ENCODE results near the gene PARP14. TPM values are rescaled to one million over a fixed set of nuclear protein-coding genes. Genes with fewer than 3 reads are reported as not detected.

PARP14 gene
- total RNA-seq, 1 experiment from 2014 or later: 15.5 TPM

DNA sequence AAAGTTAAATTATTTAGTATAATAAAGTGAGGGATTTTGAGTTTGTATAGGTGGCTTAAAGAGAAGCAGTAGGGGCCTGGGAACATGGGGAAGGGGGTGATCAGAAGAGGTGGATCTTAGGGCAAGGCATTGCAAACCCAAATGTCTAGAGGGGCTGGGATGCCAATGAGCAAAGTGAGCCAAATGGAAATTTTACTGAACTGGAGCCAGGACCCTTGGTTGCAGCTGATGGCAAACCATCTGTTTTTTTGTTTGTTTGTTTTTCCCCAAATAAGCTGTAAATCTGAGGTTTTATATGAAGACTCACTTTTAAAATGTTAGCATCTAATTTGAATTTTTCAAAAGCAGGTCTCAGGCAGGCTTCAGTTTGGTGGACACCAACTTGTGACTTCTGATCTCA, 14.8 kb upstream of the PARP14 start:
- Mint-ChIP-seq H3K36me3 (ENCODE audit: insufficient read depth, unreplicated experiment) (no peaks in the 10 kb centered on the region), H3K27me3 (ENCODE audit: insufficient read depth, unreplicated experiment) (no peaks in the 10 kb centered on the region), H3K9me3 (ENCODE audit: unreplicated experiment) (no peaks in the 10 kb centered on the region), H3K4me3 (ENCODE audit: unreplicated experiment) (no peak overlapping the region), H3K4me1 (ENCODE audit: insufficient read depth, unreplicated experiment) (peaks cover 10% of the 10 kb centered on the region), H3K27ac (ENCODE audit: low read depth, unreplicated experiment) (no peak overlapping the region)
- intact Hi-C loops (cut with micrococcal nuclease): no loop called here
- ChIA-PET CTCF (interaction anchor here (0.7 to 2.6 kb wide), 3 partner anchors 13 to 947 kb away, joined by 3 to 8 read pairs (median 3); no protein-coding TSS in a partner anchor), POLR2A (no interaction called here)
- no TSS peak for BruUV-seq (replicated peaks)
- TF ChIP-seq, protein P1, sequence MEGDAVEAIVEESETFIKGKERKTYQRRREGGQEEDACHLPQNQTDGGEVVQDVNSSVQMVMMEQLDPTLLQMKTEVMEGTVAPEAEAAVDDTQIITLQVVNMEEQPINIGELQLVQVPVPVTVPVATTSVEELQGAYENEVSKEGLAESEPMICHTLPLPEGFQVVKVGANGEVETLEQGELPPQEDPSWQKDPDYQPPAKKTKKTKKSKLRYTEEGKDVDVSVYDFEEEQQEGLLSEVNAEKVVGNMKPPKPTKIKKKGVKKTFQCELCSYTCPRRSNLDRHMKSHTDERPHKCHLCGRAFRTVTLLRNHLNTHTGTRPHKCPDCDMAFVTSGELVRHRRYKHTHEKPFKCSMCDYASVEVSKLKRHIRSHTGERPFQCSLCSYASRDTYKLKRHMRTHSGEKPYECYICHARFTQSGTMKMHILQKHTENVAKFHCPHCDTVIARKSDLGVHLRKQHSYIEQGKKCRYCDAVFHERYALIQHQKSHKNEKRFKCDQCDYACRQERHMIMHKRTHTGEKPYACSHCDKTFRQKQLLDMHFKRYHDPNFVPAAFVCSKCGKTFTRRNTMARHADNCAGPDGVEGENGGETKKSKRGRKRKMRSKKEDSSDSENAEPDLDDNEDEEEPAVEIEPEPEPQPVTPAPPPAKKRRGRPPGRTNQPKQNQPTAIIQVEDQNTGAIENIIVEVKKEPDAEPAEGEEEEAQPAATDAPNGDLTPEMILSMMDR (IDR thresholded peaks at IDR 0.05; ENCODE audit: unreplicated experiment): no peak
- DNase-seq (ENCODE audit: unreplicated experiment): no peak

GRCh38 chr3:122668930-122669730, 11.5 kb upstream of the PARP14 start:
- Mint-ChIP-seq H3K27ac (ENCODE audit: low read depth, unreplicated experiment) (no peak overlapping the region), H3K4me3 (ENCODE audit: unreplicated experiment) (no peak overlapping the region), H3K4me1 (ENCODE audit: insufficient read depth, unreplicated experiment) (no peaks in the 10 kb centered on the region), H3K36me3 (ENCODE audit: insufficient read depth, unreplicated experiment) (no peaks in the 10 kb centered on the region), H3K9me3 (ENCODE audit: unreplicated experiment) (no peaks in the 10 kb centered on the region), H3K27me3 (ENCODE audit: insufficient read depth, unreplicated experiment) (no peaks in the 10 kb centered on the region)
- no peak for DNase-seq (ENCODE audit: unreplicated experiment)
- ChIA-PET CTCF (interaction anchor here (0.9 to 1.8 kb wide), 3 partner anchors 9 to 10 kb away, joined by 3 to 6 read pairs (median 3); no protein-coding TSS in a partner anchor), POLR2A (no interaction called here)
- TF ChIP-seq, protein P1 (IDR thresholded peaks at IDR 0.05; ENCODE audit: unreplicated experiment): no peak
- intact Hi-C loops (cut with micrococcal nuclease): no loop called here
- no TSS peak for BruUV-seq (replicated peaks)

DNA sequence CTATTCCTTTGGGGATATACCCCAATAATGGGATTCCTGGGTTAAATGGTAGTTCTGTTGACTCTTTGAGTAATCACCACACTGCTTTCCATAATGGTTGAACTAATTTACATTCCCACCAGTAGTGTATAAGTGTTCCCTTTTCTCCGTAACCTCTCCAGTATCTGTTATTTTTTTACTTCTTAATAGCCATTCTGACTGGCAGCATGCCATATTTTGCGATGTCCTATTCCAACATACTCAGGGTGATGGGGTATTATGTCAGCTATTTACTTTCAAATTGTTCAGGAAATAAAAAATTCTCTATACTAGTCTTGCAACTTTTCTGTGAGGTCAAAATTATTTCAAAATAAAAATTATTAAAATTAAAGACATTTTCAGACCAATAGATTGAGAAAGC, 9.1 kb upstream of the PARP14 start:
- no peaks in the 10 kb centered on the region for H3K9me3 Mint-ChIP-seq (ENCODE audit: unreplicated experiment)
- no peaks in the 10 kb centered on the region for H3K27me3 Mint-ChIP-seq (ENCODE audit: insufficient read depth, unreplicated experiment)
- BruUV-seq (replicated peaks): no TSS peak
- intact Hi-C loops (cut with micrococcal nuclease): no loop called here
- peaks cover 4% of the 10 kb centered on the region for H3K36me3 Mint-ChIP-seq (ENCODE audit: insufficient read depth, unreplicated experiment)
- POLR2A ChIA-PET: interaction anchor here (1.4 kb wide), 1 partner anchor 188 kb away, joined by 4 read pairs; no protein-coding TSS in a partner anchor
- H3K27ac Mint-ChIP-seq (ENCODE audit: low read depth, unreplicated experiment): no peak overlapping the region
- TF ChIP-seq, protein P1 (IDR thresholded peaks at IDR 0.05; ENCODE audit: unreplicated experiment): no peak
- CTCF ChIA-PET: interaction anchor here (0.7 kb wide), 1 partner anchor 113 kb away, joined by 3 read pairs; no protein-coding TSS in a partner anchor
- H3K4me3 Mint-ChIP-seq (ENCODE audit: unreplicated experiment): no peak overlapping the region
- no peaks in the 10 kb centered on the region for H3K4me1 Mint-ChIP-seq (ENCODE audit: insufficient read depth, unreplicated experiment)
- DNase-seq (ENCODE audit: unreplicated experiment): no peak

DNA sequence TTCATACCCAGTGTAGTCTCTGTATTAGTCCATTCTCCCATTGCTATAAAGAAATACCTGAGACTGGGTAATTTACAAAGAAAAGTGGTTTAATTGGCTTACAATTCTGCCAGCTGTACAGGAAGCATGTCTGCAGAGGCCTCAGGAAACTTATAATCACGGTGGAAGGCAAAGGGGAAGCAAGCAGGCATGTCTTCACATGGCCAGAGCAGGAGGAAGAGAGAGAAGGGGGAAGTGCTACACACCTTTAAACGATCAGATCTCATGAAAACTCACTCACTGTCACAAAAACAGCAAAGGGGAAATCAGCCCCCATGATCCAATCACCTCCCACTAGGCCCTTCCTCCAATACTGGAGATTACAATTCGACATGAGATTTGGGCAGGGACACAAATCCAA, 6.3 kb upstream of the PARP14 start:
- ChIA-PET POLR2A (interaction anchor here (1.7 kb wide), 1 partner anchor 14 kb away, joined by 4 read pairs; no protein-coding TSS in a partner anchor), CTCF (interaction anchor here (0.9 kb wide), 1 partner anchor 10 kb away, joined by 3 read pairs; no protein-coding TSS in a partner anchor)
- H3K9me3 Mint-ChIP-seq (ENCODE audit: unreplicated experiment): no peaks in the 10 kb centered on the region
- no TSS peak for BruUV-seq (replicated peaks)
- H3K4me1 Mint-ChIP-seq (ENCODE audit: insufficient read depth, unreplicated experiment): peaks cover 4% of the 10 kb centered on the region
- H3K27me3 Mint-ChIP-seq (ENCODE audit: insufficient read depth, unreplicated experiment): no peaks in the 10 kb centered on the region
- no peak overlapping the region for H3K27ac Mint-ChIP-seq (ENCODE audit: low read depth, unreplicated experiment)
- TF ChIP-seq, protein P1 (IDR thresholded peaks at IDR 0.05; ENCODE audit: unreplicated experiment): no peak
- H3K36me3 Mint-ChIP-seq (ENCODE audit: insufficient read depth, unreplicated experiment): peaks cover 4% of the 10 kb centered on the region
- H3K4me3 Mint-ChIP-seq (ENCODE audit: unreplicated experiment): no peak overlapping the region
- no peak for DNase-seq (ENCODE audit: unreplicated experiment)
- intact Hi-C loops (cut with micrococcal nuclease): no loop called here

Data from MCF 10A (cell line).